SH-SY5Y (cell line): ENCODE data around the gene LRRIQ1.
A peak's percentile ranks its signal among the peaks of the same experiment; 100 is the strongest.

Experiments used
- GATA2 ChIP-seq: IDR thresholded peaks from 2 replicates; pipeline ENCODE4 v1.6.1; 2011; ENCODE audit warnings: mild to moderate bottlenecking, low read depth, low read length
- GATA3 ChIP-seq: IDR thresholded peaks from 2 replicates; pipeline ENCODE4 v1.6.1; 2011; ENCODE audit warnings: low read depth, mild to moderate bottlenecking, low read length, moderate library complexity

The LRRIQ1 gene

GRCh38 chr12:85036234-85036707, at the start of gene LRRIQ1, which contains the start of gene TSPAN19:
Gene LRRIQ1, plus strand, starts transcription at chr12:85036351. Its CDS starts 1,826 bp downstream, at chr12:85038177.
Gene TSPAN19, minus strand, starts transcription at chr12:85036277. Its CDS starts 6,331 bp downstream, at chr12:85029946.
- no peak for TF ChIP-seq GATA2
- TF ChIP-seq GATA3: no peak

GRCh38 chr12:84986586-84986985, 49.6 kb upstream of the LRRIQ1 start:
- no peak for TF ChIP-seq GATA3
- TF ChIP-seq GATA2: no peak

GRCh38 chr12:84994426-84994825, 41.7 kb upstream of the LRRIQ1 start:
- TF ChIP-seq GATA2 (no peak), GATA3 (no peak)

- TF ChIP-seq GATA2: no peak
- no peak for TF ChIP-seq GATA3
These were observed 40.5 kb upstream of the LRRIQ1 start for GRCh38 chr12:84995641-84996040.

GRCh38 chr12:84996759-84997158, 39.4 kb upstream of the LRRIQ1 start:
- TF ChIP-seq GATA2: no peak
- TF ChIP-seq GATA3: no peak

- TF ChIP-seq GATA2 (no peak), GATA3 (no peak)
These were observed 37.8 kb upstream of the LRRIQ1 start for GRCh38 chr12:84998341-84998740.

GRCh38 chr12:85000729-85001128, 35.4 kb upstream of the LRRIQ1 start:
- TF ChIP-seq GATA3 (no peak), GATA2 (no peak)

- TF ChIP-seq GATA3 (no peak), GATA2 (no peak)
These were observed 33.3 kb upstream of the LRRIQ1 start for GRCh38 chr12:85002778-85003296.

GRCh38 chr12:85004204-85004603, 31.9 kb upstream of the LRRIQ1 start:
- TF ChIP-seq GATA3: no peak
- no peak for TF ChIP-seq GATA2

- TF ChIP-seq GATA3 (no peak), GATA2 (no peak)
These were observed 30.5 kb upstream of the LRRIQ1 start for GRCh38 chr12:85005615-85006014.

- TF ChIP-seq GATA3 (no peak), GATA2 (no peak)
These were observed 29.9 kb upstream of the LRRIQ1 start for GRCh38 chr12:85006206-85006605.

- TF ChIP-seq GATA2 (no peak), GATA3 (no peak)
These were observed 28.3 kb upstream of the LRRIQ1 start for GRCh38 chr12:85007836-85008235.

GRCh38 chr12:85016413-85016812, 19.7 kb upstream of the LRRIQ1 start:
- no peak for TF ChIP-seq GATA3
- no peak for TF ChIP-seq GATA2

GRCh38 chr12:85017133-85017532, 19.0 kb upstream of the LRRIQ1 start:
- TF ChIP-seq GATA2 (no peak), GATA3 (no peak)

GRCh38 chr12:85017618-85018017, 18.5 kb upstream of the LRRIQ1 start:
- no peak for TF ChIP-seq GATA2
- TF ChIP-seq GATA3: peak; percentile 69

- TF ChIP-seq GATA3 (no peak), GATA2 (no peak)
These were observed 18.1 kb upstream of the LRRIQ1 start for GRCh38 chr12:85018098-85018497.
